GM12875 (cell line): ENCODE measurements around the gene PBXIP1.

Experiments used
- H3K4me3 ChIP-seq: one replicate; pipeline ENCODE4 v1.5.1; 2011; ENCODE audit warnings: low read depth, low read length, control low read depth
- TF ChIP-seq, protein P1 (sequence below): IDR thresholded peaks from 2 replicates; pipeline ENCODE4 v1.5.1; 2011; ENCODE audit warnings: low read depth, mild to moderate bottlenecking, control low read depth, inconsistent platforms, low read length, moderate library complexity, borderline replicate concordance; ENCODE audit not compliant: insufficient read depth

PBXIP1 gene

DNA sequence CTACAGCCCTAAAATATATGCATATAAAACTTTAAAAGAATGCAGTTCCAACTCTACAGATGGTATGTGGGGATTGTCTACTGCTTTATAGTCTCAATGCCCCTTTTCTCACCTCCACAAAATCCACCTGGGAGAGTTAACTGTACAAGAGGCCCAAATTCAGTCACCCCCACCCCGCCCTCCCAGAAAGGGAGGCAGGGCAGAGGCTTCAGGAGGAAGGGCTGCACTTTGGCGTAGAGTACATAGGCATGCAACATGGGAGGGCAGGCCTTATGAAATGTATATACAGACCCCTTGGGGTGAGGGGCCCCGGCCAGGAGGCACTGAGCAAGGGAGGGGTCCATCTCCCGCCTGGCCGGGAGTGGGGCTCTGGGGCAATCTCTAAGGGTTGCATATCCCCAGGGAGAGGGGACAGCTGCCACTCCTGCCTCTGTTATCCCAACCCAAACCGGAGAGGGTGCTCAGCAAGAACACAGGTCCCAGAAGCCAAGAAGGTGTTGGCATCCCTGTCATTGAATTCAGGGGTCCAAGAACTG lies 7.0 kb upstream of the PBXIP1 start:
- H3K4me3 ChIP-seq, result peak overlapping the region; percentile 99
- TF ChIP-seq, protein P1, sequence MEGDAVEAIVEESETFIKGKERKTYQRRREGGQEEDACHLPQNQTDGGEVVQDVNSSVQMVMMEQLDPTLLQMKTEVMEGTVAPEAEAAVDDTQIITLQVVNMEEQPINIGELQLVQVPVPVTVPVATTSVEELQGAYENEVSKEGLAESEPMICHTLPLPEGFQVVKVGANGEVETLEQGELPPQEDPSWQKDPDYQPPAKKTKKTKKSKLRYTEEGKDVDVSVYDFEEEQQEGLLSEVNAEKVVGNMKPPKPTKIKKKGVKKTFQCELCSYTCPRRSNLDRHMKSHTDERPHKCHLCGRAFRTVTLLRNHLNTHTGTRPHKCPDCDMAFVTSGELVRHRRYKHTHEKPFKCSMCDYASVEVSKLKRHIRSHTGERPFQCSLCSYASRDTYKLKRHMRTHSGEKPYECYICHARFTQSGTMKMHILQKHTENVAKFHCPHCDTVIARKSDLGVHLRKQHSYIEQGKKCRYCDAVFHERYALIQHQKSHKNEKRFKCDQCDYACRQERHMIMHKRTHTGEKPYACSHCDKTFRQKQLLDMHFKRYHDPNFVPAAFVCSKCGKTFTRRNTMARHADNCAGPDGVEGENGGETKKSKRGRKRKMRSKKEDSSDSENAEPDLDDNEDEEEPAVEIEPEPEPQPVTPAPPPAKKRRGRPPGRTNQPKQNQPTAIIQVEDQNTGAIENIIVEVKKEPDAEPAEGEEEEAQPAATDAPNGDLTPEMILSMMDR, result no peak

DNA sequence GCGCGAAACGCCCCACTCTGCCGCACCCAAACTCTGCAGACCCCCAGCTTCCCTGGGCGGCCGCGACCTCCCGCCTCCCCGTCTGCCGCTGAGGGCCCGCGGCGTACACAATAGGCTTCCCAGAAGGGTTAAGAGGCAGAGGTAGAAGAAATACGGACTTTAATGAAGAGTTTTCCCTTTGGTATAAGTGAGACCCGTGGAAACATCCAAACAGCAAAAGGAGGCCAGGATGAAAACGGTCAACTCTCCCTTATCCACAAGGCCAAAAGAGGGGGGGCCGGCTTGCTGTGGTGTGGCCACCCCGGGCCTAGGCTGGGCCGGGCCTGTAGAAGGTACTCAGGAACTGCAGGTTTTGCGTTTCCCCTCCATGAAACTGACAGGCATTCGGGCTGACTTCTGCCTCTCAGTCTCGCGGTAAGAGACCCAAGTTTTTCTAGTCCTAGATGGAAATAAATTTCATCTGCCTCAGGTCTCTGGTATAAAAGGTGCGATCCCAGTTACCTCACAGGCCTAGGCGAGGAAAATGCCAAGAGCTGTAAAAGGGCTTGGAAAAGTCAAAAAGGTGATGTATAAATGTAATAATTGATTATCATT lies 6.4 kb upstream of the PBXIP1 start:
- H3K4me3 ChIP-seq, result peak overlapping the region; percentile 99
- TF ChIP-seq, protein P1, result no peak

DNA sequence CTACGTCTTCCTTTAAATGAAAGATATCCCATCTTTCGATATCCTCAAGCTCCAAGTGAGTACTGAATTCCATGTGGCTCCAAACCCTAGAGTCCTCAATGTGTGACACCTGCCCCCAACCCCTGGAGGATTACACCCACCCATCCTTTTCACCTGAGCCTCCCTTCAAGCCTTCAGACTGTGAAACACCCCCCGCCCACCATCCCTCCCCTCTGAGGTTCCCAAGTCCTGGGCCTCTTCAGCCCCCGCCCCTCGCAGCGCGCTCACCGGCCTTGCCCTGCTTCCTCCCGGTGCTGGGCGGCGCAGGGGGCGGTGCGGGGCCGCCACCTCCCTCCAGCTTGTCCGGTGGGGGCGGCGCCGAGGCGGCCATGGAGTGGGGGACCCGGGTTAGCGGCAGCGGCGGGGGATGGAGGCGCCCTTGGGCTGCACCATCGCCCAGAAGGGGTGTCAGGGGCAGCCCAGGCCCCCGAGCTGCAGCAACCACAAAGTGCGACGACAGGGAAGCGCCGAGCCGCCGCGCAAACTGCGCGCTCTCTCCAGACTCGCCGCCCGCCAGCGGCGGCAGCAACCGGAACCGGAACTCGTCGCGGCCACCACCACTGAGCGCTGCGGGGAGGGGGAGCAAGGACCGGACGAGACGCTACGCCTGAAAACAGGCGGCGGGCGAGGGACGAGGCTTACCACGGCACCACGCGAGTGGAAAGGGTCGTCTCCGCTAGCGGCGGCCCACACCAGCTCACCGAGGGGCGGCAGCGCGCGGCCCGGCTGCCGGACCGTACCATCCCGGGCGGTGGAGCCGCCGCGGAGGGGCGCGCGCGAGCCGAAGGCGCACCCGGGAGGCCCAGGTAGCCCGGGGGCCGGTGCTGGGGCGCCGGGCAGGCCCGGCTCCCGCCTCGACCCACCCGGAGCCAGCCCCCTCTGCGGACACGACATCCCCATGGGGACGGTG lies 5.6 kb upstream of the PBXIP1 start, which contains the start of gene PYGO2:
PYGO2 (minus strand) TSS at position 576 of the 949 bp plus-strand sequence; CDS start at position 370, 206 bp downstream.
- peak within 1 kb of the TSS; percentile 99 for H3K4me3 ChIP-seq
- TF ChIP-seq, protein P1, result peak; percentile 65; the same call in 1 of the 2 replicates

DNA sequence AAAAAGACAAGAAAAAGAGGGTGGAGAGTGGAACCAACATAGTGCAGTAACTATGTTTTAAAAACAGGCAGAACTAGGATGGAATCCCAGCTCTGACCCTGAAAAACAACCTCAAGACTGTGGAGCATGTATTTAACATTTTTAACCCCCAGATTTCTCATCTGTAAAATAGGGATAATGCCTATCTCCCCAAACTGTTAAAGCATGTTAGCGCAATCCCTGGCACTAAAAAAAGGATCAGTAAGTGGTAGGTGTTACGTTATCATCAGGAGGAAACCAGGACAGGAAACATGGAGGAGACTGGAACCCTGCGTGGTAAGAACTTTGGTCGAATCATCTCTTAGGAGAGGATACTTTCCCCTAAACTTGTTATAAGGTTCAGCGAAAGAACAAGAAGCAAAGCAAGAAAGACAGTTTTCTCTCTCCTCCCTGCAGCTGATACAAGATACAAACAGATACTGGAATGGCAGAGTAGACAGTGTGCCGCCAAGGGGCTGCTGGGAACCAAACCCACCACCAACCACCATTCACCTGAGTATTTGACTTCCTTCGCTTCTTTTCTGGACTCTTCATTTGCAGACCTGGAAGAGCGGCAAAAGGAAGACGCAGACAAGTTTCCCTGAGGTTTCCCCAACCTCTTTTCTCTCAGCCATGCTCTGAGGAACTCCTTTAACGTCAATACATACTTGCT lies 4.7 kb upstream of the PBXIP1 start:
- TF ChIP-seq, protein P1, result no peak
- H3K4me3 ChIP-seq, result peak overlapping the region; percentile 99

DNA sequence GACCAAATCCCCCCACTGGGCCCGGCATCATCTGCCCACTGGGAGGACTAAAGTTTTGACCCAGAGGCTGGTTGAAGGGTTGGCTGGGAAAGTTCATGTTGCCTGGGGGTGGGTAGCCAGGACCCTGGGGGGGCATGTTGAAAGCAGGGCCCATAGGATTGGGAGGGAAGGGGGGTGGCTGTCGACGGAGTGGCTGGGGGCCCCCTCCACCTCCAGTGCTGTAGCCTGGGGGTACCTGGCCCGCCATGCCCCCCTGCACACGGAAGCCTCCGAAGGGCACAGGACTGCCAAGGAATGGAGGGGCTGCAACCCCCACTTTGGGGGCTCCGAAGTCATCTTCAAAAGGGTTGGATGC lies 3.5 kb upstream of the PBXIP1 start:
- TF ChIP-seq, protein P1, result no peak
- H3K4me3 ChIP-seq, result no peak overlapping the region

DNA sequence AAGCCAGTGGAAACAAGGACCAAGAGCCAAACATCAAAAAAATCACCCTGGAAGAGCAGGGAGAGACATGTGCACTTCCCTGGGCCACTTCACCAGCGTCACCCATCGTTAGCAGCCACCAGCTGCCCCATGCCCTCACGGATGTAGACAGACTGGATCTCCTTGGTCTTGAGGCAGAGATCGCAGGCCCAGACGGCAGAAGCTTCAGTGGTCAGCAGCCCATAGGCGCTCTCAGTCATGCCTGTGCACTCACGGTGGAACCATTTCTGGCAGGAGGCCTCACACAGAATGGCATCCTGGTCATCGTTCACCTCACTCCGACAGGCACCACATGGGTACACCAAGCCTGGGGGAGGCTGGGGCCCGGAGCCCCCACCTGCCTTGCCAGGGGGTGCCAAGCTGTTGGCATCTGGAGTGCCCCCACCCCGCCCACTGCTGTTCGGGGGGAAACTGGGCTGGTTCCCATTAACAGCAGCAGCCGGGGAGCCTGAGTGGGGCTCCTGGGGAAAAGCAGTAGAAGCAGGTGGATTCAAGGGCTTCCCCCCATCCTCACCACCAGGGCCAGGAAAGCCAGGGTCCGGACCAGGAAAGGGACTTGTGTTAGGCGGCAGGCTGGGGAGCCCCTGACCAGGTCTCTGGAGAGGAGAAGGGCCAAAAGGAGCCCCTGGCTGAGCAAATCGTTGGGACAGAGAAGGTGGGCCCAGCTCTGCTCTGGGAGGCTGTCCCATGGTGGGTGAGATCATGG lies 3.0 kb upstream of the PBXIP1 start:
- TF ChIP-seq, protein P1, result no peak
- H3K4me3 ChIP-seq, result no peak overlapping the region
